HG03045 (cell line): ENCODE measurements around the gene ZNF385B.

Experiments used
- ATAC-seq: cut with Tn5 transposase; IDR thresholded peaks from one replicate; pipeline ENCODE4 v1.9.1; 2021; ENCODE audit warnings: mild to moderate bottlenecking, moderate library complexity; ENCODE audit not compliant: unreplicated experiment

Gene ZNF385B

GRCh38 chr2:179691235-179691634 lies 170.2 kb downstream of the ZNF385B start:
- ATAC-seq, result no peak

- no peak for ATAC-seq
Measured at GRCh38 chr2:179686718-179687342, 174.6 kb downstream of the ZNF385B start.

- ATAC-seq, result no peak
Measured at GRCh38 chr2:179686069-179686468, 175.3 kb downstream of the ZNF385B start.

- ATAC-seq, result no peak
Measured at GRCh38 chr2:179685146-179685545, 176.3 kb downstream of the ZNF385B start.

- no peak for ATAC-seq
Measured at GRCh38 chr2:179682756-179683155, 178.7 kb downstream of the ZNF385B start.

GRCh38 chr2:179677746-179678505 lies 183.5 kb downstream of the ZNF385B start:
- no peak for ATAC-seq

GRCh38 chr2:179677077-179677688 lies 184.2 kb downstream of the ZNF385B start:
- no peak for ATAC-seq

GRCh38 chr2:179675435-179675834 lies 186.0 kb downstream of the ZNF385B start:
- no peak for ATAC-seq

GRCh38 chr2:179671043-179671981 lies 190.1 kb downstream of the ZNF385B start:
- no peak for ATAC-seq

- no peak for ATAC-seq
Measured at GRCh38 chr2:179669196-179669595, 192.2 kb downstream of the ZNF385B start.

- ATAC-seq, result no peak
Measured at GRCh38 chr2:179664972-179665812, 196.2 kb downstream of the ZNF385B start.

GRCh38 chr2:179661986-179662385 lies 199.4 kb downstream of the ZNF385B start:
- no peak for ATAC-seq

- ATAC-seq, result no peak
Measured at GRCh38 chr2:179657068-179657595, 204.3 kb downstream of the ZNF385B start.

GRCh38 chr2:179655627-179656026 lies 205.8 kb downstream of the ZNF385B start:
- no peak for ATAC-seq

GRCh38 chr2:179654806-179655205 lies 206.6 kb downstream of the ZNF385B start:
- no peak for ATAC-seq

GRCh38 chr2:179652296-179652695 lies 209.1 kb downstream of the ZNF385B start:
- ATAC-seq, result no peak

GRCh38 chr2:179650420-179650819 lies 211.0 kb downstream of the ZNF385B start:
- no peak for ATAC-seq

GRCh38 chr2:179646862-179647587 lies 214.4 kb downstream of the ZNF385B start:
- no peak for ATAC-seq

GRCh38 chr2:179646173-179646769 lies 215.1 kb downstream of the ZNF385B start:
- no peak for ATAC-seq
